Epithelial cell of proximal tubule (primary cell): Measurements from ENCODE around the gene SYNJ2. TPM values are rescaled to one million over a fixed set of nuclear protein-coding genes. Genes with fewer than 3 reads are reported as not detected.
"Not testable (repeated sequence)": the region's sequence is repeated elsewhere in the genome, so short reads cannot be mapped to it uniquely, and the experiment has no call there.

Source experiments
- DNase-seq: peaks from one replicate; pipeline ENCODE4 v3.0.0-alpha.2; 2011; ENCODE audit warnings: low read depth
- H3K4me3 ChIP-seq: 2 replicates; pipeline ENCODE4 v1.5.1; 2011; ENCODE audit warnings: low read depth, mild to moderate bottlenecking, low read length
- CTCF ChIP-seq: conservative IDR thresholded peaks from 2 replicates; pipeline ENCODE4 v1.5.1; 2012; ENCODE audit warnings: low read depth, mild to moderate bottlenecking, low read length
- total RNA-seq: library from RNA; depleted of rRNA; stranded (reverse); fragments of >200 nt; gene quantifications from 2 replicates; pipeline ENCODE4 v1.2.3, GENCODE V29; 2015

SYNJ2 gene
- total RNA-seq, 1 donor from 2014 or later = 19.1 TPM

- no peak for TF ChIP-seq CTCF
- DNase-seq = no peak
- H3K4me3 ChIP-seq = no peak overlapping the region
These were observed 39.3 kb upstream of the SYNJ2 start for GRCh38 chr6:157942351-157942750.

- TF ChIP-seq CTCF = no peak
- no peak for DNase-seq
- no peak overlapping the region for H3K4me3 ChIP-seq
These were observed 38.3 kb upstream of the SYNJ2 start for GRCh38 chr6:157943249-157943963.

GRCh38 chr6:157943964-157944283, 37.7 kb upstream of the SYNJ2 start:
- no peak overlapping the region for H3K4me3 ChIP-seq
- DNase-seq = no peak
- no peak for TF ChIP-seq CTCF

- TF ChIP-seq CTCF = no peak
- no peak overlapping the region for H3K4me3 ChIP-seq
- DNase-seq = no peak
These were observed 36.4 kb upstream of the SYNJ2 start for GRCh38 chr6:157944983-157945931.

- no peak for DNase-seq
- TF ChIP-seq CTCF = no peak
- no peak overlapping the region for H3K4me3 ChIP-seq
These were observed 35.5 kb upstream of the SYNJ2 start for GRCh38 chr6:157946053-157946617.

- H3K4me3 ChIP-seq = no peak overlapping the region
- peak; percentile 23 for TF ChIP-seq CTCF
- DNase-seq = no peak
These were observed 34.7 kb upstream of the SYNJ2 start for GRCh38 chr6:157946865-157947532.

- not testable (repeated sequence) for DNase-seq, H3K4me3 ChIP-seq
These were observed 30.8 kb upstream of the SYNJ2 start for GRCh38 chr6:157950899-157951298.
